HG02885 (cell line): ENCODE results near the gene TAP1.
"Not testable (repeated sequence)": the region's sequence is repeated elsewhere in the genome, so short reads cannot be mapped to it uniquely, and the experiment has no call there.

Source experiments
- ATAC-seq: cut with Tn5 transposase; IDR thresholded peaks from one replicate; pipeline ENCODE4 v1.9.1; 2021; ENCODE audit warnings: mild to moderate bottlenecking; ENCODE audit not compliant: unreplicated experiment, poor library complexity

Gene TAP1, protein sequence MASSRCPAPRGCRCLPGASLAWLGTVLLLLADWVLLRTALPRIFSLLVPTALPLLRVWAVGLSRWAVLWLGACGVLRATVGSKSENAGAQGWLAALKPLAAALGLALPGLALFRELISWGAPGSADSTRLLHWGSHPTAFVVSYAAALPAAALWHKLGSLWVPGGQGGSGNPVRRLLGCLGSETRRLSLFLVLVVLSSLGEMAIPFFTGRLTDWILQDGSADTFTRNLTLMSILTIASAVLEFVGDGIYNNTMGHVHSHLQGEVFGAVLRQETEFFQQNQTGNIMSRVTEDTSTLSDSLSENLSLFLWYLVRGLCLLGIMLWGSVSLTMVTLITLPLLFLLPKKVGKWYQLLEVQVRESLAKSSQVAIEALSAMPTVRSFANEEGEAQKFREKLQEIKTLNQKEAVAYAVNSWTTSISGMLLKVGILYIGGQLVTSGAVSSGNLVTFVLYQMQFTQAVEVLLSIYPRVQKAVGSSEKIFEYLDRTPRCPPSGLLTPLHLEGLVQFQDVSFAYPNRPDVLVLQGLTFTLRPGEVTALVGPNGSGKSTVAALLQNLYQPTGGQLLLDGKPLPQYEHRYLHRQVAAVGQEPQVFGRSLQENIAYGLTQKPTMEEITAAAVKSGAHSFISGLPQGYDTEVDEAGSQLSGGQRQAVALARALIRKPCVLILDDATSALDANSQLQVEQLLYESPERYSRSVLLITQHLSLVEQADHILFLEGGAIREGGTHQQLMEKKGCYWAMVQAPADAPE

DNA sequence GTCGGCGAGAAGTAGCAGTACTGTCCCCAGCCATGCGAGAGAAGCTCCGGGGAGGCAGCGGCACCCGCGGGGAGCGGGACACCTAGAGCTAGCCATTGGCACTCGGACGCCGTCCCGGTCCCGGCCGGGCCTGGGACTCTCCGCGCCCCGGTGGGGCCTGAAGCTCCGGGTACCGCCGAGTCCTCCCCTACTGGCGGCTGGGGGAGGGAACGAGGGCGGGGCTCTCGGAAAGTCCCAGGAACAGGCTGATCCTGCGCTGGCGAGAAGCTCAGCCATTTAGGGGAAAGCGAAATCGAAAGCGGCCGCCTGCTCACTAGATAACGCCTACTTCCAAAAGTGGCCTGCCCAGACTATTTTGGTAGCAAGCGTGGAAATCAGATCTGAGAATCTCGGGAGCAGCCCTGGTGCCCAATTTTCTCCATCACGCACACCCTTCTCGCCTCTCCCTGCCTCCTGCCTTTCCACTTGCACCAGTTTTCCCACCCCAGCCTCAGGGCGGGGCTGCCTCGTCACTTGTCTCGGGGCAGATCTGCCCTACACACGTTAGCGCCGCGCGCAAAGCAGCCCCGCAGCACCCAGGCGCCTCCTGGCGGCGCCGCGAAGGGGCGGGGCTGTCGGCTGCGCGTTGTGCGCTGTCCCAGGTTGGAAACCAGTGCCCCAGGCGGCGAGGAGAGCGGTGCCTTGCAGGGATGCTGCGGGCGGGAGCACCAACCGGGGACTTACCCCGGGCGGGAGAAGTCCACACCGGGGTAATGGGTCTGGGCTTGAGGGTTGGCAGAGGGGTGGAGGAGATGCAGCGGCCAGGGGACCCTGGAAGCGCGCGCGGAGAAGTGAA lies at the start of gene TAP1, which contains the start of gene PSMB9:
TAP1 (minus strand) TSS at position 164 of the 835 bp plus-strand sequence; CDS start at position 96, 68 bp downstream.
PSMB9 (plus strand) TSS at position 652 of the 835 bp plus-strand sequence; CDS start at position 690, 38 bp downstream.
- peak; percentile 86 for ATAC-seq

DNA sequence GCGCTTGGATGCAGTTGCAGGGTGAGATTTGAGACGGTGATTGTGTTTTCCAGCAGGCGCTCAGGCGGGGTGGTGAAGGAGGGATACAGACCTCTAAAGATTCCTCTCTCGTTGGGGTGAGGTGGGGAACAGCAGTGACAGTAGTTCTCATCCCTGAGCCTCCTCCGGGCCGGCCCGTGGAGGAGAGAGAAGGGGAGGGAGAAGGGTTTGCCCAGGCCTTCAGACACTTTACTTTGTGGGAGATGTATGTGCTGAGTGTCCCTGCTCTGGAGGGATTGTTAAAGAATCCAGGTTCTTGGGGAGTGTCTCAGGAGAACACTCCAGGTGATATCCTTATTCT lies 41.5 kb upstream of the TAP1 start:
- ATAC-seq: peak; percentile 13

DNA sequence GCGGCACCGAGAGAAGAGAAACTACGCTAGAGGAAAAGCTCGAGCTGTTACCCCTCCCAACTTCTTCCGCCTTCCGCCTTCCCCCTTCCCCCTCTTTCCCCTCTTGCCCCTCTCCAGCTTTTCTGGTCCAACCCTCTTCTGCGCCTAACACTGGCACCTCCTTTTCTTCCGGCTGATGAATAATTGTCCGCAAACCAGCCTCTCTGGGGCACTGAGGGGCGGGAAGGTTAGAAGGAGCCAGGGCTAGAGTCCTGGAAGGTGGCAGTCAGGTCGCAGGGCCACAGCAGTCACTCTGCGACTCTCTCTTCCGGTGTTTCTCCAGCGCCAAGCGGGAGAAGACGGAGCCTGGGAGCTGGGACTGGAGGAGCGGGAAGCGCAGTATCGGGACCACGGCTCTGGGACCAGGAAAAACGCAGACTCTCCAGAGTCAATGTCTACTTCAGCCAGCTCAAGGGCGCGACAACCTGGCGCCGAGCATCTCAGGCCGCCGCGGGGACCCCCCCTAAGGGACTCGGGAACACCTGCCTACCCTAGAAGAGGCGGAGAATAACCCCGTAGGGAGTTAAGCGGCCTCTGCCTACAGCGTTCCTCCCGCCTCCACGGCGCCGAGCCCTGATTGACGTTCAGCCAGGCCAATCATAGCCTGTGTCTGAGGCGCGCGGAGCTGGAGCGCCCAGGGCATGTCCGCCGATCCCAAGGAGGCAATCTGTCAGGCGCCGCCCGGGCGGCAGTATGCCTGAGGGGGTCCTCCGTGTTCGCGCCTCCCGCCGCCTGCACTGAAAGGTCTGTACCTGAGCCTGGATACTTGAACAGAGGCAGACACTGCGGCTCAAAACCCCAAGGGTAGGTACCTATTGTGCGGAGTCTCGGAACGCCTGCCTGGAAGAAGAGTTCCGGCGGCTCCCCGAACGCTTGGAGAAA lies 40.8 kb upstream of the TAP1 start:
- ATAC-seq: peak; percentile 96

DNA sequence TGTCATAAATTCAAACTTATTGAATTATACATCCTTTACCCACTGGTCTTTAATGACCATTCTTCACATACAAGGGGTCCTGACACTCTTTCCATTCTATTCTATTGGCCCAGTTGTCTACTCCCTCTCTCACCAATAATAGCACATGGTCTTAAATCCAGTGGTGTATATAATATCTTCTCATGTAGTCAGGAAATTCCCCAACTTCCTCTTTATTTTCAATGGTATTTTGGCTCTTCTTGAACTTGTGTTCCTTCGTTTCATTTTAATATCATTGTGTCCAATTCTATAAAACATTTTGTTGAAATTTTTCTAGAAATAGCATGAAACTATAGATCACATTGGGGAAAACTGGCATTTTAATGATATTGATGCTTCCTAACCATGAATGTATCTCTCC lies 37.3 kb upstream of the TAP1 start:
- no peak for ATAC-seq

DNA sequence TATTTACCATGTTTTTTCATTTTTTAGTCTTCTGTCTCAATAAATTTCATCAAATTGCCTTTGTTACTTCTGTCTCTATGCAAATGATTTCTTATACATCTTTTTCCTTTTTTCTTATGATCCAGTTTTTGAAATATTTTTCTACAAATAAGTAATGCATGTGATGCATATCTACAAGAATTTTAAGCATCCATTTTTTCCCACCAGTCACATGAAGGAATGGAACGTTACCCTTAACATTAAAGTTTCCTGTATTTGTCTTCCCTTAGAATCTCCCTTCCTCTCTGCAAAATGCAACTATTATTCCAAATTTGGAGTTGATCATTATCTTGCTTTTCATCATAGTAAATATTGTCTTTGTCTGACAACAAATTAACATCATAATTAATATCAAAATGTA lies 36.0 kb upstream of the TAP1 start:
- ATAC-seq: no peak

DNA sequence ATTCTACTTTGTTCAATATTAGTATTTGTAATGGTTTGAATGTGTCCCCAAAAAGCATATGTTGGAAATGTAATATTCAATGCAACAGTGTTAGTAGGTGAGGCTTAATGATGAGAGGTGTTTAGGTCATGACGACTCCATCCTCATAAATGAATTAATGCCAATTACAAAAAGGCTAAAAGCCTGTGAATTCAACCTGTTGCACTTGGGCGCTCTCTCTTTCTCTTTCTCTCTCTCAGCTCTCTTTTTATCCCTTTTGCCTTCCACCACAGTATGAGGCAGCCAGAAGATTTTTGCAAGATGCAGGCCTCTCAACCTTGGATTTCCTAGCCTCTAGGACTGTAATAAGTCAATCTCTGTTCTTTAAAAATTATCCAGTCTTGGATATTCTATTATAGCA lies 35.1 kb upstream of the TAP1 start:
- ATAC-seq: no peak

DNA sequence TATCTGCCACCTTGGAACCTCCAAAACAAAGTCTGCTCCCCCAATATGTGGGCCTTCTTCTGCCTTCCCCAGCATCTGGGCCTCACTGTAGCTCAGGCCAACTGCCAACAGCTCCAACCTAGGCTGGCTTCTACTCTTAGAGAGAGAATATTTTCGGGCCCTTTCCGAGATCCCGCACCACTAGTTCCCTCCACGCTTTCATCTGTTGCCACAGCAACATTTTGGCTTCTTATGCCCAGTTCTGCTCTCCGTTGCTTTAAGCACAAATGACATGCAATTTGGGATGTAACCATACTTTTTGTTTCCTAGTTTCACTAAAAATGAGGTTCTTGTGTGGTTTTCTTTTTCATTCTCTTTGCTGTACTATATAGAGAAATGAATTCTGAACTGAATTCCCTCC lies 34.1 kb upstream of the TAP1 start:
- no peak for ATAC-seq

DNA sequence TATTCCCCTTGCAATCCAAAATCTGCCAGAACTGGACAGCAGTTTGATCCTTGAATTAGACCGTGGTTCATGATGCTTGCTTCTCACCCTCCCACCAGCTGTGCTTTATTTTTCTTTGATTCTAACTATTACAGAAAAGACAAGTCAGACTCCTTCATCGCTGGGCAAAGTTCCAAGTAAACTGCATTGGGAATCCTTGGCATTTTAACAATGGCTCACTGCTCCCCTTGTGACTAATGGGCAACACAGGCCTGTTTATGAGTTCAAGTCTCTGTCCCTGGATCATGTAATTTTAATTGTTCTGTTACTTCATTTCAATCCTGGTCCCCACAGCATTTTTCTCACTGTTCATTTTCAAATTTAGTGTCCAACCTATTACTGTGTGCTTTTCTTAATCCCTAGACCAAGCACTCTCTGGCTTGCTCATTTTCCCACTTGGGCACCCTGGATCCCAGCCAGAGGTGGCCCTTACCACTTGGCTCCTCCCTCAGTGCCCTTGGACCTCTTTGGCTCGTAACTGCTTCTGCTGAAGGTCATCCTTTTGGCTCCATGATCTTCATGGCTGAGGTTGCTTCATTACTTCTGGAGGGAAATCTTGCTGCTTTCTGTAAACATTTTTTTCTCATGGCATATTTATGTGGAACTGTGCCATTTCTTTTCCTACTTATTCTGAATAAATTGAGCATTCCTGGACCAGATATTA lies 33.3 kb upstream of the TAP1 start:
- ATAC-seq: no peak

DNA sequence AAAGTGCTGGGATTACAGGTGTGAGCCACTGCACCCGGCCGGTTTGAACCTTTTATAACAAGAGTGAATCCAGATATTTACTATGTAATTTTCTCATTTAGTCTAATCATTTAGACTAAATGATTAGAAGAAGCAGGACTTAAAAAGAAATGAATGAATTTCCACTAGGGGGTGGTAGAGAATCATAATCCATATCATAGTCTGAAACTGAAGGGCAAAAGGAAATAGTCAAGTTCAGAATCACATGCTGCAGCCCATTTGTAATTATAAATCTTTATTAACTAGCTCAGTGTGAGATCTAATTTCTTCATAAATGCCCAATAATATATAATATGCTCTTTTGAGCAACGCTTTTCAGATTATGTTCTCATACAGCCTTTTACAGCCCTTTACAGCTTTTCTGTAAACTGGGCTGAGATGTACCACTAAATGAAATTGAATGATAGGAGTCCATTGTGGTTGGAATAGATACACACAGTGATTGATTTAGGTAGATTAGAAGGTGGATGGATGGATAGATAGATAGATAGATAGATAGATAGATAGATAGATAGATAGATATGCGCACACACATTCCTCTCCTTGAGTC lies 32.3 kb upstream of the TAP1 start:
- ATAC-seq: no peak

DNA sequence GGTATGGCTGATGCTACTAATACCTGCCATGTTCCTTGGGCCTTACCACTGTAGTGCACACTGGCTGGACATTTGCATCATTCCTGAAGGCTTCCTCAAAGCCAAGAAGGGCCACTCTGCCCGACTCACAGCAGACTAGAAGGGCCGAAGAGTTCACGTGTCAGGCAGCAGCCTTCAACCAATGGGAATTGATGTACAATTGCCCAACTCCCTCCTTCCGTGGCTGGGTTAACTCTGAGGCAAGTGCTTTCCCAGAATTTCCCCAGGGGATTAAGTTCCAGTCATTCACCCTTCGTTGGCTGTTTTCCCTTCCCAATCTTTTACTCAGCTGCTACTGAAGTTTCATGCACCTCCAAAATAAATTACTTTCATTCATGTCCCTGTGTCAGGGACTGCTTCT lies 30.3 kb upstream of the TAP1 start:
- ATAC-seq: no peak

DNA sequence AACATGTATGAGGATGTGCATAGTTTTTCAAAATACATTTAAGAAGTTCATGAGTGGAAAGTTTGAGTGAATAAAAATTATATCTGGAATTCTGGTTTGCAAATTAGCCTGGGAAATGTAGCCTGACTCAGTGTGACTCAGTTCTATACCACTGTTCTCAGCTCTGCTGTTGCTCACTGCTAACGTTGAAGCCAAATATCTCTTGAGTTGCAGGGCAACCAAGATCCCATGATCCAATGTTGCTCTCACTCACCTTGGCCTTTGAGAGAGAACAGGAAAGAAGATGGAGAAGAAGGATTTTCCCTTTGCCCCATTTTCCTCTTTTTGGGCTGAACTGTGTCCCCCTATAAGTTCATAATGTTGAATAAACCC lies 29.4 kb upstream of the TAP1 start:
- no peak for ATAC-seq

DNA sequence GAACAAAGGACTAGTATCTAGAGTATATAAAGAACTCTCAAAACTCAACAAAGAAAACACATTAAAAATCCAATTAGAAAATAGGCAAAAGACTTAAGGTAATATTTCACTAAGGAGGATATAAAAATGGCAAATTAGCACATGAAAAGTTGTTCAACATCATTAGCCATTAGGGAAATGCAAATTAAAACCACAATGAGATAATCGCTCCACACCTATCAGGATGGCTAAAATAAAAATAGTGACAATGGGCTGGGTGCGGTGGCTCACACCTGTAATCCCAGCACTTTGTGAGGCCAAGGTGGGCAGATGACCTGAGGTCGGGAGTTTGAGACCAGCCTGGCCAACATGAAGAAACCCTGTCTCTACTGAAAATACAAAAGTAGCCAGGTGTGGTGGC lies 27.5 kb upstream of the TAP1 start:
- ATAC-seq: not testable (repeated sequence)

DNA sequence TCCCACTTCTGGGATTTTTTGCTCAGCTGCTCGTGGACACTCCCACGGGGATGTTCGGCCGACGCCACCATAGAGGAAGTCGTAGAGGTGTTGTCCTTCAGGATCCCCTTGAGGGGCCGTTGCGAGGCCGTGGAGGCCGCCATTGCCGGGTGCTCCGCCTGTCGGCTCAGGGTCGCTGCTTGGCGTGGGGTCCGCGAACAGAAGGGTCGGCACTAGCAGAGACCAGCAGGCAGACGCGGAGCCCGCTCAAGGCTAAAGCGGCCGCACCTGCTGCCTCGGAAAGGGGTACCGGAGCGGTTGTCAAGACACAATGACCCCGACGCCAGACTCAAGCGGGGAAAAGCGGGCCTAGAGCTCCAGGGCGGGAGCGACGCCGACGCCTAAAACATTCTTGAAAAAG lies 26.2 kb upstream of the TAP1 start:
- no peak for ATAC-seq

DNA sequence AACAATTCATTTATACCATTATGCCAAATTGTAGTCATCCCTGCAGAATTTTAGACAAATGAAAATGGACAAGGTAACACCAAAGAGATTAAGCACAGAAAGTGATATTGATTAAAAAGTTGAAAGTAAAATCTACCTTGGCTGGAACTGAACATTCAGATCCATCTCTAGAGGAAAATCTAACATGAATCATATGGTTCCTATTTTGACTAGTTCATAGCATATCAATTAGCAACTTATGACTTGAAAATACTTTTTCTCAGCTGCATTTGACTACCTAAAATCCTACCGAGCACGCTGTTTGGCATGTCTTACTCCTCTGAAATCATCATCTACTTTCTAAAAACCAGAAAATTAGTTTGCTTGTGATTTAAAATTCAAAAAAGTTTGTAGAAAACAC lies 23.1 kb upstream of the TAP1 start:
- no peak for ATAC-seq

DNA sequence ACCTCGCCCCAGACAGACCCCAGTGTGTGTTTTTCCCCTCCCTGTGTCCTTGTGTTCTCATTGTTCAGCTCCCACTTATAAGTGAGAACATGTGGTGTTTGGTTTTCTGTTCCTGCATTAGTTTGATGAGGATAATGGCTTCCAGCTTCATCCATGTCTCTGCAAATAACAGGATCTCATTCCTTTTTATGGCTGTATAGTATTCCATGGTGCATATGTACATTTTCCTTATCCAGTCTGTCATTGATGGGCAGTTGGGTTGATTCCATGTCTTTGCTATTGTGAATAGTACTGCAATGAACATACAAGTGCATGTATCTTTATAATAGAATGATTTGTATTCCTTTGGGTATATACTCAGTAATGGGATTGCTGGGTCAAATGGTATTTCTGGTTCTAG lies 20.4 kb upstream of the TAP1 start:
- ATAC-seq: not testable (repeated sequence)

DNA sequence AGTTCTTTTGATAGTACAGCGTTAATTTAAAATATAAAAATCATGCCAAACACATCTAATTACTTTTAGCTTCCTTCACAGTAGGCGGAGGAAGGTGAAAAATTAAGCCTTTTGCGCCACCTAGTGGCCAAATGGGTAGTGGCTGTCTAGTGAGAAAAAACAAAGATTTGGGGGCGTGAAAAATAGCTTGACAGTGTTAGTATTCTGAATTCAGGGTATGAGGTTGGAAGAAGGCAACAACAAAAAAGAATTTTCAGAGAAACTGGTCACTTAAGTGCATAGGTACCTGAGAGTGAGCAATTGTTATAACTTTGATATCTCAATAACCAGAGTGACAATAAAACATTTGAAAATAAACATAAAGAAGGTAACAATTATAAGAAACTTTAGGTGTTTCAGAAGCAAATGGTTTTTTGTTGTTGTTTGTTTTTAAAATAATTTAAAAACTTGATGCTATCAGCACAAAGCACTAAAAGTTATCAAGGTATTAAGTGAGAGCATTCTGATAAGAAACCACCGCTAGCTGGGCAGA lies 14.8 kb upstream of the TAP1 start:
- ATAC-seq: no peak

DNA sequence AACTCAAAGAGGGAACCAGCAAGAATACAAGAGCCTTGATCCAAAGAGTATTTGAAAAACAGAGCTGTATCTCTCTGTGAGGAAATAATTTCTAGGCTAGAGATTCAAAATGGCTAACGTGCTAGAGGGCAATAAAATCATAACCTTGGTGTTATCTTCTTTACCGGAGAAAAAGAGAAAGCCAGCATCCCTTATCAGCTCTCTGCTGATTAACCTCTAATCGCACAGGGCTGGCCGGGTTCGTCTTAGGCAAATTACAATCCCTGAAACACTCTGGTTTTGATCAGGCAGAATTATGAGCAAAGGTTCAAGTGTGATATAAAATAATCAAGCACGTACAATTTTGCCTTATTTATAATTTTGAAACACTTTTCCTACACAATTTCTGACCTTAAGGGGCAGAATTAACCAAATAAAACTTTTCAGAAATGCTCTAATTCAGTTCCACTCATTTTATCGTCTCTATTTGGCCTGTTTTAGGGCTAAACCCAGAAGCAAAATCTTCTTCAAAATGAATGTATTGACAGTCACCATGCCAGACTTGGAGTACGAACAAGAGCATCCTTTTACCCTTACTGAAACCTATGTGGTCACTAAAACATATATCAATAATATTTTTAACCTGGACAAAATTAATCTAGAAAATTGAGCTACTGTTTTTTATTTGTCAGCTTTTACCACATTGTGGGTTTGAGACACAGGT lies 14.2 kb upstream of the TAP1 start:
- ATAC-seq: no peak

DNA sequence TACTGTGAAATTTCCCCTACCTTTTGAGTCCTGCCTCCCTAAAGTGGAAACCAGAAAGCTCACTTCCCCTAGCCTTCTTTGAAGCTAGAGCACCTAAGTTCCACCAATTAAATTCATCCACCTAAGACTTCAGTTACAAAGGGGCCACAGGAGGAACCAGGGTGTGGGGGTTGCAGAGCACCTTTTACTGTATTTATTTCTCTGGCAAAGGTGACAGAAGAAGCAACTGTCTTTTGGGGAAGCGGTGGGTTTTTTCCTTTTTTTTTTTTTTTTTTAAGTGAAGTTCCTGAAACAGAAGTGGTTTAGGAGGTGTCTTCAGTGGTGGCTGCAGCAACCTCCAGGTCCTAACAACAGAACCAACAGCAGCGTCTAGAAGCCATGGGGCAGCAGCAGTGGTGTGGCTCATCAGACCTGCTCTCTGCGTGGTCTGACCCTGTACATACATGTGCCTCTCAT lies 13.5 kb upstream of the TAP1 start:
- peak; percentile 43 for ATAC-seq
